HepG2 (cell line): ENCODE data around the gene TBC1D20. TPM values are rescaled to one million over a fixed set of nuclear protein-coding genes. Genes with fewer than 3 reads are reported as not detected.
A peak's percentile ranks its signal among the peaks of the same experiment; 100 is the strongest.

ENCODE experiments used
- BCLAF1 ChIP-seq: fragments of 450-650 bp; IDR thresholded peaks from 2 replicates; pipeline ENCODE4 v1.6.1; 2017; ENCODE audit warnings: mild to moderate bottlenecking
- DZIP1 ChIP-seq: sonication (generic); formaldehyde crosslinking; IDR thresholded peaks from 2 replicates; pipeline ENCODE4 v1.5.0; 2020; ENCODE audit warnings: mild to moderate bottlenecking, missing genetic modification reagents
- KAT2B ChIP-seq: fragments of 150-350 bp; IDR thresholded peaks from 2 replicates; pipeline ENCODE4 v1.6.1; 2014; ENCODE audit warnings: low read depth, low read length, borderline replicate concordance
- MYC ChIP-seq: sonication (generic); formaldehyde crosslinking; IDR thresholded peaks from 2 replicates; pipeline ENCODE4 v1.9.0; 2021; ENCODE audit warnings: missing genetic modification reagents, borderline replicate concordance
- RARA ChIP-seq: IDR thresholded peaks from 2 replicates; pipeline ENCODE4 v1.6.1; 2016; ENCODE audit warnings: missing genetic modification reagents, missing compliant biosample characterization
- SIX4 ChIP-seq: sonication (generic); formaldehyde crosslinking; IDR thresholded peaks from 2 replicates; pipeline ENCODE4 v1.4.0; 2020; ENCODE audit warnings: missing genetic modification reagents
- SNRNP70 ChIP-seq: fragments of 200-400 bp; formaldehyde crosslinking; IDR thresholded peaks from 2 replicates; pipeline ENCODE4 v1.6.1; 2017; ENCODE audit warnings: mild to moderate bottlenecking, low read depth, low read length, moderate library complexity
- TCF7 ChIP-seq: sonication (generic); IDR thresholded peaks from 2 replicates; pipeline ENCODE4 v1.6.1; 2016; ENCODE audit warnings: antibody characterized with exemption, low read depth
- THRA ChIP-seq: sonication (generic); formaldehyde crosslinking; IDR thresholded peaks from 2 replicates; pipeline ENCODE4 v1.4.0; 2020; ENCODE audit warnings: missing genetic modification reagents, borderline replicate concordance
- ZBTB46 ChIP-seq: sonication (generic); formaldehyde crosslinking; IDR thresholded peaks from 2 replicates; pipeline ENCODE4 v1.4.0; 2020; ENCODE audit warnings: mild to moderate bottlenecking, missing genetic modification reagents, borderline replicate concordance
- ZBTB7A ChIP-seq: sonication (generic); formaldehyde crosslinking; IDR thresholded peaks from 2 replicates; pipeline ENCODE4 v1.8.0; 2022; ENCODE audit warnings: mild to moderate bottlenecking, missing genetic modification reagents
- ZNF562 ChIP-seq: sonication (generic); formaldehyde crosslinking; IDR thresholded peaks from 2 replicates; pipeline ENCODE4 v1.8.0; 2022; ENCODE audit warnings: missing genetic modification reagents, borderline replicate concordance
- polyA plus RNA-seq, 8 experiments: library from polyadenylated mRNA; depleted of rRNA in 3 of 8; stranded (reverse) in 7 of 8; unstranded in 1 of 8; fragments of >200 nt; fragmentation: Illumina TruSeq in 4 of 8; extraction: Trizol in 4 of 8; gene quantifications; 2 replicates each; pipeline versions ENCODE4 v1.2.1 to v1.2.3, GENCODE V29; 2011 to 2016; ENCODE audit warnings: low read depth in 4 of 8, missing spikeins in 1 of 8, mixed read lengths in 1 of 8; ENCODE audit not compliant: insufficient read depth in 1 of 8
- total RNA-seq, 5 experiments: library from RNA; depleted of rRNA; stranded (reverse); fragments of >200 nt; fragmentation: Illumina TruSeq; extraction: Trizol; gene quantifications; 2 replicates each; pipeline ENCODE4 v1.2.3, GENCODE V29; 2016; ENCODE audit warnings: low read depth in 1 of 5
- TF ChIP-seq, protein P1 (sequence below): IDR thresholded peaks from 2 replicates; pipeline ENCODE4 v1.6.1; 2016; ENCODE audit warnings: low read depth, missing genetic modification reagents, missing compliant biosample characterization

TBC1D20 gene
- total and polyA plus RNA-seq, 2 of the 13 experiments (the other 11 are each of a cell fraction or from before 2014, with no cell fraction given), result 36.6 to 47.1 TPM

DNA sequence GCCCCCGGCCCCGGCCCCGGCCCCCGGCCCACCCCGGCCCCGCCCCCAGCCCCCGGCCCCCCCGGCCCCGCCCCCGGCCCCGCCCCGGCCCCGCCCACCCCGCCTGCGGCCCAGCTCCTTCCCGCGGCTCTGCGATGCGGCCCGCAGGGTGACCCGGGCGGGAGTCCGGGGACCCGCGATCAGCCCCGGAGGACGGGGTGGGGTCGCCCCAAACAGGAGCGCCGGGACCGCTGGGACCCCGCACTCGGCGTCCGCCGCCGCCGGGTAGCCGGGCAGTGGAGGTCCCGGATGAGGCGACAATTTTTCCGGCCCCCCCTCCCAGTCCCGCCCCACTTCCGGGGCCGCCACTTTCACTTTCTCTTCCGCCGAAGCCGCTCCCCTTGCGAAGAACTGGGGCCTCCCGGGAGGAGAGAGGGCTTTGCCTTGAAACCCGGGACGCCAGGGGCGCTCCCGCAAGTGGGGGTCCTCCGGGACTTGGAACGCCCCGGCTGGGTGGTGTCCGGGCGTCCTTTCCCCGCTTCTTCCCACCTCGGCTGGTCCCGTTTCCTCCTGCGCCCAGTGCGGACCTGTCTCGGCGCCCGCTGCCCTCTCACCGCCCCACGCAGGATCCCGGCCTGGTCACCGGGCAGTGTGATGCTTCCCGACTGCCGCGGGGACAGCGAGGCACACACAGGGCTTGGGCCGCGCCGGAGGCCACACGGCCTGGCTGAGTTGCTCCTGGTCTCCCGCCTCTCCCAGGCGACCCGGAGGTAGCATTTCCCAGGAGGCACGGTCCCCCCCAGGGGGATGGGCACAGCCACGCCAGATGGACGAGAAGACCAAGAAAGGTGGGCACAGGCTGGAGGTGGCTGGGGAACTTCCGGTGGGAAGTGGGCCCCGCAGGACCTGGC, 54.1 kb downstream of the TBC1D20 start, which contains the start of gene RBCK1 (continued):
- no peak for TF ChIP-seq BCLAF1
- TF ChIP-seq, protein P1, sequence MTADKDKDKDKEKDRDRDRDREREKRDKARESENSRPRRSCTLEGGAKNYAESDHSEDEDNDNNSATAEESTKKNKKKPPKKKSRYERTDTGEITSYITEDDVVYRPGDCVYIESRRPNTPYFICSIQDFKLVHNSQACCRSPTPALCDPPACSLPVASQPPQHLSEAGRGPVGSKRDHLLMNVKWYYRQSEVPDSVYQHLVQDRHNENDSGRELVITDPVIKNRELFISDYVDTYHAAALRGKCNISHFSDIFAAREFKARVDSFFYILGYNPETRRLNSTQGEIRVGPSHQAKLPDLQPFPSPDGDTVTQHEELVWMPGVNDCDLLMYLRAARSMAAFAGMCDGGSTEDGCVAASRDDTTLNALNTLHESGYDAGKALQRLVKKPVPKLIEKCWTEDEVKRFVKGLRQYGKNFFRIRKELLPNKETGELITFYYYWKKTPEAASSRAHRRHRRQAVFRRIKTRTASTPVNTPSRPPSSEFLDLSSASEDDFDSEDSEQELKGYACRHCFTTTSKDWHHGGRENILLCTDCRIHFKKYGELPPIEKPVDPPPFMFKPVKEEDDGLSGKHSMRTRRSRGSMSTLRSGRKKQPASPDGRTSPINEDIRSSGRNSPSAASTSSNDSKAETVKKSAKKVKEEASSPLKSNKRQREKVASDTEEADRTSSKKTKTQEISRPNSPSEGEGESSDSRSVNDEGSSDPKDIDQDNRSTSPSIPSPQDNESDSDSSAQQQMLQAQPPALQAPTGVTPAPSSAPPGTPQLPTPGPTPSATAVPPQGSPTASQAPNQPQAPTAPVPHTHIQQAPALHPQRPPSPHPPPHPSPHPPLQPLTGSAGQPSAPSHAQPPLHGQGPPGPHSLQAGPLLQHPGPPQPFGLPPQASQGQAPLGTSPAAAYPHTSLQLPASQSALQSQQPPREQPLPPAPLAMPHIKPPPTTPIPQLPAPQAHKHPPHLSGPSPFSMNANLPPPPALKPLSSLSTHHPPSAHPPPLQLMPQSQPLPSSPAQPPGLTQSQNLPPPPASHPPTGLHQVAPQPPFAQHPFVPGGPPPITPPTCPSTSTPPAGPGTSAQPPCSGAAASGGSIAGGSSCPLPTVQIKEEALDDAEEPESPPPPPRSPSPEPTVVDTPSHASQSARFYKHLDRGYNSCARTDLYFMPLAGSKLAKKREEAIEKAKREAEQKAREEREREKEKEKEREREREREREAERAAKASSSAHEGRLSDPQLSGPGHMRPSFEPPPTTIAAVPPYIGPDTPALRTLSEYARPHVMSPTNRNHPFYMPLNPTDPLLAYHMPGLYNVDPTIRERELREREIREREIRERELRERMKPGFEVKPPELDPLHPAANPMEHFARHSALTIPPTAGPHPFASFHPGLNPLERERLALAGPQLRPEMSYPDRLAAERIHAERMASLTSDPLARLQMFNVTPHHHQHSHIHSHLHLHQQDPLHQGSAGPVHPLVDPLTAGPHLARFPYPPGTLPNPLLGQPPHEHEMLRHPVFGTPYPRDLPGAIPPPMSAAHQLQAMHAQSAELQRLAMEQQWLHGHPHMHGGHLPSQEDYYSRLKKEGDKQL (CRISPR knock-in tag), result no peak; the same call in 1 of the 2 replicates
- no peak for TF ChIP-seq SNRNP70
- no peak for TF ChIP-seq KAT2B
- no peak for TF ChIP-seq TCF7
- no peak for TF ChIP-seq ZBTB46
- peak; percentile 9; the same call in 1 of the 2 replicates for TF ChIP-seq SIX4 (CRISPR knock-in tag)
- peak; percentile 82 for TF ChIP-seq MYC (CRISPR knock-in tag)
- TF ChIP-seq THRA (CRISPR knock-in tag), result peak; percentile 42; the same call in 1 of the 2 replicates
- TF ChIP-seq DZIP1 (CRISPR knock-in tag), result no peak; the same call in 1 of the 2 replicates
- TF ChIP-seq ZBTB7A, result 0 out of 2 replicates have a peak, but pooled peaks have one; percentile 79
- TF ChIP-seq ZNF562 (CRISPR knock-in tag), result no peak
- TF ChIP-seq RARA, result 0 out of 2 replicates have a peak, but pooled peaks have one; percentile 6
